ENCODE data around the gene TUBB2B. TPM values are rescaled to one million over a fixed set of nuclear protein-coding genes. Genes with fewer than 3 reads are reported as not detected.
A peak's percentile ranks its signal among the peaks of the same experiment; 100 is the strongest.

TUBB2B gene
- total and polyA plus RNA-seq, 10 of the 15 experiments (the other 5 are each of a cell fraction or from before 2014, with no cell fraction given), result 2.6 to 75.2 (median 21.2) TPM

DNA sequence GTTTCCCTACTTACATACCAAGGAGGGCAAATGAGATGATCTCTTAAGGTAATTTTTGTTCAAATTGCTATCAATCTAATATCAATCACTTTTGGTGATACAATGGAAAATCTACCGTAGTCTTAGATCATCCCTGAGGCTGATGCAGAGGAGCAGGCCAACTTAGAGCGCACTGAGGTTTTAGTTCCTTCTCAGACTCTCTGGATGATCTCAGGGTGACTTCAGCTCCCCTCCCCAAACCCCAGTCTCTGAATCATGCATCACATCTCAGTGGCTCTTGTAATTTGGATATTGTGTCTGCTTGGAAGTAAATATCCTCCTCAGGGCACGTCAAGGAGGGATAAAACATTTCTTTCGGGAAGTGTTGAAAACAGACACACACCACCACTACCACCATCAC is 5.9 kb downstream of the TUBB2B start (continued):
- no peak for TF ChIP-seq PRDM15 (CRISPR knock-in tag; IDR thresholded peaks at IDR 0.05)

- Histone ChIP-seq H3K4me3 (no peak overlapping the region), H3K27me3 (replicated peaks in 1 of 2; ENCODE audit: control insufficient read depth in 2 of 2, insufficient read depth in 2 of 2, low read length in 1 of 2) (no peaks in the 10 kb centered on the region), H3K27ac (ENCODE audit: control insufficient read depth, insufficient read depth) (no peak overlapping the region), H3K9me3 (replicated peaks; ENCODE audit: control insufficient read depth, insufficient read depth, low read length) (no peaks in the 10 kb centered on the region; the same call in 2 of the 3 replicates), H3K4me1 (ENCODE audit: control insufficient read depth, insufficient read depth, low read length) (no peaks in the 10 kb centered on the region), H3K4me2 (ENCODE audit: control insufficient read depth, insufficient read depth) (no peak overlapping the region), H3K36me3 (ENCODE audit: control insufficient read depth in 2 of 2, insufficient read depth in 2 of 2, low read length in 1 of 2) (no peaks in the 10 kb centered on the region), H3K79me2 (ENCODE audit: control insufficient read depth, insufficient read depth, low read length) (no peaks in the 10 kb centered on the region), H2AFZ (ENCODE audit: control insufficient read depth, low read depth, low read length) (no peak overlapping the region), H4K20me1 (ENCODE audit: control insufficient read depth, insufficient read depth) (no peaks in the 10 kb centered on the region), H3K9ac (ENCODE audit: control insufficient read depth, insufficient read depth, low read length) (no peak overlapping the region)
- ChIA-PET POLR2A (interaction anchor here (0.7 kb wide), 1 partner anchor 24 kb away, joined by 3 read pairs; no protein-coding TSS in a partner anchor), RAD21 (ENCODE audit: unreplicated experiment) (interaction anchor here (1.0 to 1.7 kb wide), 2 partner anchors 10 to 59 kb away, joined by 3 to 4 read pairs; no protein-coding TSS in a partner anchor), SMC1A (ENCODE audit: uncharacterized antibody, unreplicated experiment) (interaction anchor here (1.0 to 1.3 kb wide), 2 partner anchors 17 to 31 kb away, joined by 3 read pairs; no protein-coding TSS in a partner anchor), CTCF (interaction anchor here (1.3 kb wide), 1 partner anchor 15 kb away, joined by 4 read pairs; no protein-coding TSS in a partner anchor)
- TF ChIP-seq JUND (IDR thresholded peaks at IDR 0.05; ENCODE audit: low read depth, low read length) (no peak), CHD2 (IDR thresholded peaks at IDR 0.05; ENCODE audit: borderline replicate concordance, low read depth, low read length) (no peak), KAT2A (conservative IDR thresholded peaks at IDR 0.05; ENCODE audit: control insufficient read depth, low read depth, low read length) (no peak), CEBPB (IDR thresholded peaks at IDR 0.05; ENCODE audit: borderline replicate concordance in 1 of 2, low read depth in 2 of 2, low read length in 2 of 2) (no peak), POLR2AphosphoS5 (IDR thresholded peaks at IDR 0.05; ENCODE audit: low read length) (no peak), EGR1 (IDR thresholded peaks at IDR 0.05; ENCODE audit: borderline replicate concordance in 1 of 2, low read depth in 2 of 2, low read length in 2 of 2) (no peak), ATF2 (IDR thresholded peaks at IDR 0.05; ENCODE audit: low read length) (no peak), ZNF687 (IDR thresholded peaks at IDR 0.05) (no peak), HDAC6 (IDR thresholded peaks at IDR 0.05; ENCODE audit: unreplicated experiment) (no peak)
- TF ChIP-seq, protein P1, sequence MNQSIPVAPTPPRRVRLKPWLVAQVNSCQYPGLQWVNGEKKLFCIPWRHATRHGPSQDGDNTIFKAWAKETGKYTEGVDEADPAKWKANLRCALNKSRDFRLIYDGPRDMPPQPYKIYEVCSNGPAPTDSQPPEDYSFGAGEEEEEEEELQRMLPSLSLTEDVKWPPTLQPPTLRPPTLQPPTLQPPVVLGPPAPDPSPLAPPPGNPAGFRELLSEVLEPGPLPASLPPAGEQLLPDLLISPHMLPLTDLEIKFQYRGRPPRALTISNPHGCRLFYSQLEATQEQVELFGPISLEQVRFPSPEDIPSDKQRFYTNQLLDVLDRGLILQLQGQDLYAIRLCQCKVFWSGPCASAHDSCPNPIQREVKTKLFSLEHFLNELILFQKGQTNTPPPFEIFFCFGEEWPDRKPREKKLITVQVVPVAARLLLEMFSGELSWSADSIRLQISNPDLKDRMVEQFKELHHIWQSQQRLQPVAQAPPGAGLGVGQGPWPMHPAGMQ (IDR thresholded peaks at IDR 0.05; ENCODE audit: borderline replicate concordance), result no peak
- intact Hi-C loops (cut with micrococcal nuclease; ENCODE audit: unreplicated experiment), result no loop called here
- 66% methylated on average over 2 of the region's 2 CpGs for WGBS (ENCODE audit: insufficient coverage, insufficient replicate concordance, low lambda C conversion rate, missing lambda C conversion rate)
- DNase-seq (ENCODE audit: low read depth, low spot score), result no peak
- in situ Hi-C loops (cut with MboI), result no loop called here
- BruUV-seq (replicated peaks), result no TSS peak
- peak; percentile 46 for ATAC-seq
- FAIRE-seq, result no peak
These were observed 7.1 kb downstream of the TUBB2B start for GRCh38 chr6:3220366-3220765.

All from GM12878 (cell line).